Choroid plexus epithelial cell (primary cell): ENCODE measurements around the gene FGF12.

Source experiments
- DNase-seq: peaks from one replicate; pipeline ENCODE4 v3.0.0-alpha.2; 2010; ENCODE audit warnings: low read depth
- H3K4me3 ChIP-seq: 2 replicates; pipeline ENCODE4 v1.5.1; 2011; ENCODE audit warnings: low read depth, mild to moderate bottlenecking, control low read depth, low read length, moderate library complexity
- CTCF ChIP-seq: conservative IDR thresholded peaks from 2 replicates; pipeline ENCODE4 v1.5.1; 2011; ENCODE audit warnings: low read depth, mild to moderate bottlenecking, control low read depth, inconsistent platforms, low read length, moderate library complexity

The FGF12 gene

DNA sequence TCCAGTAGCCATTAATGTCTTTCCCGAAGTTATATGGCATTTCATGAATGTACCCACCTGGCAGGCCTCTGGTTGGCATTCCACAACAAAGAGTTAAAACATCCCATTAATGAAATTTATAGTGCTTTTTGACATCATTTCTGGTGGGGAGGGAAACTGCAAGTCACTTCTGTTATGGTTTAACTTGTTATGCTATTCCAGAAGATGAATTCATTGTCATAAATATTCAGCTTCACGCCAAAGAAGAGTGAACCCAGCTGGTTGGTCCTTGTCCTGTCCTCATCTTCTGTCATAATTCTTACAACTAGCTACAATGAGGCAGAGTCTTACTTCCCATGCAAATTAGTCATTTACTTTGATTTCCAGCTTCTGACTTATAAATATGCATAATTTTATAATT lies 471.5 kb downstream of the FGF12 start:
- H3K4me3 ChIP-seq: no peak overlapping the region
- no peak for TF ChIP-seq CTCF
- DNase-seq: no peak

DNA sequence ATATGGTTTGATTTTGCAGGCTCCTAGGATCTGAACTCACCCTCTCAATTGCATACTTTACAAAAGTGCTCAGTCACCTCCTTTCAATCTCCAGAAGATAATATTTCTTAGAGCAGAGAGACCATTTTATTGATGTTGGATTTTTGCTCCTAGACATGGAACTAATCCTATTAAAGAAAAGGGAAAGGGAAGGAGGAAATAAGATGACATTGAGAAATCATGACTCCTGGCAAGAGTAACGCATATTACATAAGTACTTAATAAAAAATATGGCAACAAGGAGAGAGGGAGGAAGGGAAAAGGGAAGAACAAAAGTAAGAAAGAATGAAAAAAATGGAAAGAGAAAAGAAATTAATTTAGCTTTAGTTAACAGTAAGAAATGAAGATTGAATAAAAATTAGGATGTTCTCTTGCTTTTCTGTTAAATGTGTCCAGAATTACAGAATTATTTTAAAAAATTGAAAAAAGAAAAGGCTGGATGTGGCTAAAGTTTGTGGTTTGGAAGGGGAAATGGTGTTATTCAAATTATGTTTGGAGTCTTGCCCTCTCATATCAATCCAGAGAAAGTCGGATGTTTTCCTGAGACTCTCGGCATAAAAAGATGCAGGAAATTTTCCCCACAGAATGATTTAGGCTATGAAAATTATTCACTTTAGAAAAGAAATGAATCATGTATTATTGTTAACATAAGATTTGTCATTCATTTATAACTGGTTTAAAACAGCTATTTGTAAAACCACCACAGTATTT lies 474.0 kb downstream of the FGF12 start:
- no peak for TF ChIP-seq CTCF
- H3K4me3 ChIP-seq: no peak overlapping the region
- DNase-seq: no peak

GRCh38 chr3:192249516-192249915 lies 477.8 kb downstream of the FGF12 start:
- TF ChIP-seq CTCF: no peak
- no peak overlapping the region for H3K4me3 ChIP-seq
- DNase-seq: no peak

DNA sequence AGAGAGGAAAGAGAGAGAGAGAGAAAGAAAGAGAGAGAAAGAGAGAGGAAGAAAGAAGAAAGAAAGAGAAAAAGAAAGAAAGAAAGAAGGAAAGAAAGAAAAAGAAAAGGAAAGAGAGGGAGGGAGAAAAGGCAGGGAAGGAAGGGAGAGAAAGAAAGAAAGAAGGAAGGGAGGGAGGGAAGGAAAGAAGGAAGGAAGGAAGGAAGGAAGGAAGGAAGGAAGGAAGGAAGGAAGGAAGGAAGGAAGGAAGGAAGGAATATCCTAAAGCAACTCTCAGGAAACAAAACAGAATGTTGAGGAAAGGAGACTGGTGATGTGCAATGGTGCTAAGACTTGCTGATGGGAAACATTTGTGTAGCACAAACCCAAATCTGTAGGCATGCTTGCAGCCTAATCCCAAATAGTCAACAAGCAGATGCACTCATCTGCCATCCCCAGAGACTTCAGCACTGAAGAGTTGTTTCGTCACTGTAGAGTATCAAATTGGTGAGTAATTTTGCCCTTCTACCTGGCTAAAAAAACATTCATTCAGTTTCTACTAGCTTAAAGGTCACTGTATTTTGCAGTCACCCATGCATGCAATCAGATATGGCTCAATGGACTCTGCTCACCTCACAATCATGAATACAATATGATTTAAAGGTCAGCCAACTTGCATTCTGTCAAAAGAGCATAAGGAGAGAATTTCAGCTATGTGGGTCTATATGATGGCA lies 480.3 kb downstream of the FGF12 start:
- DNase-seq: no peak
- no peak for TF ChIP-seq CTCF
- H3K4me3 ChIP-seq: no peak overlapping the region

- no peak overlapping the region for H3K4me3 ChIP-seq
- TF ChIP-seq CTCF: no peak
These were observed 482.8 kb downstream of the FGF12 start for GRCh38 chr3:192244591-192244990.

GRCh38 chr3:192239956-192240355 lies 487.4 kb downstream of the FGF12 start:
- no peak overlapping the region for H3K4me3 ChIP-seq
- TF ChIP-seq CTCF: no peak
- DNase-seq: no peak

More at GRCh38 chr3:192244591-192244990, 482.8 kb downstream of the FGF12 start:
- DNase-seq: no peak
